ENCODE data around the gene KMO.

Gene KMO

GRCh38 chr1:241518476-241519307 is 13.5 kb upstream of the KMO start:
- TF ChIP-seq TAF1 (IDR thresholded peaks at IDR 0.05; ENCODE audit: borderline replicate concordance, insufficient read depth, low read length) (no peak), POLR2AphosphoS5 (IDR thresholded peaks at IDR 0.05; ENCODE audit: low read depth, low read length) (no peak), FOXP2 (optimal IDR thresholded peaks at IDR 0.05; ENCODE audit: borderline replicate concordance, extremely low read depth, extremely low read length, insufficient read depth) (no peak), SIN3A (IDR thresholded peaks at IDR 0.05; ENCODE audit: borderline replicate concordance, insufficient read depth, low read length) (no peak), REST (IDR thresholded peaks at IDR 0.05; ENCODE audit: insufficient read depth in 1 of 2, low read depth in 2 of 2, low read length in 2 of 2) (no peak)

DNA sequence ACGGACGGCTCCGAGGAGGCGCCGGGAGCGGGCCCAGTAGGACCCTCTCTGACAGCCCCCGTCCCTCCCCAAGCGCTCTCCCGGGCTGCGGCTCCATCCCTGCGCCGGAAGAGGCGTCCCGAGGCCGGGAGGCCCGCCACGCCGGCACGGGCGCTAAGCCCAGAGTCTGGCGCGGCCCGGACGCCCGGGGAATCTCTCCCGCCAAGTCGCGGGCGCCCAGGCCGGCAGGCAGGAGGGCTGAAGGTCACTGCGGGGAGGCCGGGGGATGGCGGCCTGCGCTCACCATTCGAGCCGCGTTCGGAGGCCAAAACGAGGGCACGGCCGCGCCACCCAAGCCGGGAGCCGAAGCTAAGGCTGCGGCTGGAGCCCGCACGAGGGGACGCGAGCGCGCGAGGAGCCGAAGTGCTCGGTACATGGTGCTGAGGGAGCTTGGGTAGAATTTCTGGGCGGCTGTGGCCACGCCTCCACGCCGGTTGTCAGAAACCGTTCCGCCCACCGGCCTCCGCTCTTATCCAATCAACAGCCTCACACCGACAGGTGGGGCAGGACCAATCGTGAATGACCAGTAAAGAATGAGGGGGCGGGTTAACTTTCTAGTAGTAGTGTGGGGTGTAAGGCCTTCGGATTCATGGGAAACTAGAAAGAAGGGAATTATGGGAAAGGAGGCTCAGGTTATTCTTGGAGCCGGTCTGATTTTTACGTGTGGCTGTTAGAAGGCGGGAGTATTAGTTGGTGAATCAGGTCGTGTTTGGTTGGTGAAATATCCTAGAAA is 12.7 kb upstream of the KMO start, which contains the start of gene FH:
Gene FH (minus strand): TSS at position 448 of the 772 bp plus-strand sequence. CDS start 33 bp downstream, at position 415.
- TF ChIP-seq FOXP2 (optimal IDR thresholded peaks at IDR 0.05; ENCODE audit: borderline replicate concordance, extremely low read depth, extremely low read length, insufficient read depth) (no peak), SIN3A (IDR thresholded peaks at IDR 0.05; ENCODE audit: borderline replicate concordance, insufficient read depth, low read length) (peak; percentile 82; the same call in 1 of the 2 replicates), POLR2AphosphoS5 (IDR thresholded peaks at IDR 0.05; ENCODE audit: low read depth, low read length) (peak; percentile 90), TAF1 (IDR thresholded peaks at IDR 0.05; ENCODE audit: borderline replicate concordance, insufficient read depth, low read length) (peak; percentile 82)

- TF ChIP-seq FOXP2 (optimal IDR thresholded peaks at IDR 0.05; ENCODE audit: borderline replicate concordance, extremely low read depth, extremely low read length, insufficient read depth), result no peak
- TF ChIP-seq REST (IDR thresholded peaks at IDR 0.05; ENCODE audit: insufficient read depth in 1 of 2, low read depth in 2 of 2, low read length in 2 of 2), result no peak
- no peak for TF ChIP-seq POLR2AphosphoS5 (IDR thresholded peaks at IDR 0.05; ENCODE audit: low read depth, low read length)
- no peak for TF ChIP-seq TAF1 (IDR thresholded peaks at IDR 0.05; ENCODE audit: borderline replicate concordance, insufficient read depth, low read length)
- no peak for TF ChIP-seq SIN3A (IDR thresholded peaks at IDR 0.05; ENCODE audit: borderline replicate concordance, insufficient read depth, low read length)
Observed at GRCh38 chr1:241520080-241520465, 12.1 kb upstream of the KMO start.

- TF ChIP-seq TAF1 (IDR thresholded peaks at IDR 0.05; ENCODE audit: borderline replicate concordance, insufficient read depth, low read length) (no peak), SIN3A (IDR thresholded peaks at IDR 0.05; ENCODE audit: borderline replicate concordance, insufficient read depth, low read length) (no peak), REST (IDR thresholded peaks at IDR 0.05; ENCODE audit: insufficient read depth in 1 of 2, low read depth in 2 of 2, low read length in 2 of 2) (no peak), FOXP2 (optimal IDR thresholded peaks at IDR 0.05; ENCODE audit: borderline replicate concordance, extremely low read depth, extremely low read length, insufficient read depth) (no peak), POLR2AphosphoS5 (IDR thresholded peaks at IDR 0.05; ENCODE audit: low read depth, low read length) (no peak)
Observed at GRCh38 chr1:241521718-241522117, 10.5 kb upstream of the KMO start.

GRCh38 chr1:241525026-241525425 is 7.2 kb upstream of the KMO start:
- no peak for TF ChIP-seq REST (IDR thresholded peaks at IDR 0.05; ENCODE audit: insufficient read depth in 1 of 2, low read depth in 2 of 2, low read length in 2 of 2)
- no peak for TF ChIP-seq FOXP2 (optimal IDR thresholded peaks at IDR 0.05; ENCODE audit: borderline replicate concordance, extremely low read depth, extremely low read length, insufficient read depth)
- TF ChIP-seq POLR2AphosphoS5 (IDR thresholded peaks at IDR 0.05; ENCODE audit: low read depth, low read length), result no peak
- TF ChIP-seq TAF1 (IDR thresholded peaks at IDR 0.05; ENCODE audit: borderline replicate concordance, insufficient read depth, low read length), result no peak
- no peak for TF ChIP-seq SIN3A (IDR thresholded peaks at IDR 0.05; ENCODE audit: borderline replicate concordance, insufficient read depth, low read length)

All from PFSK-1 (cell line).